Erythroblast (primary cell): Measurements from ENCODE around the gene CCDC174.

Experiments
- GATA1 ChIP-seq: IDR thresholded peaks from 2 replicates; pipeline ENCODE4 v1.6.1; 2011; ENCODE audit warnings: low read depth, mild to moderate bottlenecking, control low read depth, low read length, moderate library complexity
- POLR2A ChIP-seq: IDR thresholded peaks from 2 replicates; pipeline ENCODE4 v1.6.1; 2011; ENCODE audit warnings: mild to moderate bottlenecking, low read length

DNA sequence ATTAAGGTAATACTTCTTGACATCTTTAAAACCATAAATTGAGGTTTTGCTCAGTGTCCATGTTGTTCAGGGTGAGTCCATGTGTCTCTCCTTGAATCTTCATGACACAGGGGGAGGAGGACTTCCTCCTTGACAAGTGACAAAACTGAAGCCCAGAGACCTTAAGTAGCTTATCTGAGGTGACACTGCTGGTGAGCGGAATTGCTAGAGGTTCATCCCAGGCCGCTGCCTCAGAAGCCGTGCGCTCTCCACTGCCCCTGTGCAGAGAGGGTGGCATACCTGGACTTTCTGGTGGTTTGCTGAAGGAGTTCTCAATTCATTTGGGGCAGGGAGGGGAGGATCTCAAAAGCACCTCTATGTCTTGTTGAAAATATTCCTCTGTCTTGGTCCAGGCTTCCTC is 23.2 kb upstream of the CCDC174 start:
- TF ChIP-seq POLR2A (no peak), GATA1 (no peak)
